HG03108 (cell line): ENCODE measurements around the gene SLC19A2.
A peak's percentile ranks its signal among the peaks of the same experiment; 100 is the strongest.
"Not testable (repeated sequence)": the region's sequence is repeated elsewhere in the genome, so short reads cannot be mapped to it uniquely, and the experiment has no call there.

ENCODE experiments used
- ATAC-seq: cut with Tn5 transposase; IDR thresholded peaks from one replicate; pipeline ENCODE4 v1.9.1; 2021; ENCODE audit warnings: moderate library complexity; ENCODE audit not compliant: unreplicated experiment

SLC19A2 gene

DNA sequence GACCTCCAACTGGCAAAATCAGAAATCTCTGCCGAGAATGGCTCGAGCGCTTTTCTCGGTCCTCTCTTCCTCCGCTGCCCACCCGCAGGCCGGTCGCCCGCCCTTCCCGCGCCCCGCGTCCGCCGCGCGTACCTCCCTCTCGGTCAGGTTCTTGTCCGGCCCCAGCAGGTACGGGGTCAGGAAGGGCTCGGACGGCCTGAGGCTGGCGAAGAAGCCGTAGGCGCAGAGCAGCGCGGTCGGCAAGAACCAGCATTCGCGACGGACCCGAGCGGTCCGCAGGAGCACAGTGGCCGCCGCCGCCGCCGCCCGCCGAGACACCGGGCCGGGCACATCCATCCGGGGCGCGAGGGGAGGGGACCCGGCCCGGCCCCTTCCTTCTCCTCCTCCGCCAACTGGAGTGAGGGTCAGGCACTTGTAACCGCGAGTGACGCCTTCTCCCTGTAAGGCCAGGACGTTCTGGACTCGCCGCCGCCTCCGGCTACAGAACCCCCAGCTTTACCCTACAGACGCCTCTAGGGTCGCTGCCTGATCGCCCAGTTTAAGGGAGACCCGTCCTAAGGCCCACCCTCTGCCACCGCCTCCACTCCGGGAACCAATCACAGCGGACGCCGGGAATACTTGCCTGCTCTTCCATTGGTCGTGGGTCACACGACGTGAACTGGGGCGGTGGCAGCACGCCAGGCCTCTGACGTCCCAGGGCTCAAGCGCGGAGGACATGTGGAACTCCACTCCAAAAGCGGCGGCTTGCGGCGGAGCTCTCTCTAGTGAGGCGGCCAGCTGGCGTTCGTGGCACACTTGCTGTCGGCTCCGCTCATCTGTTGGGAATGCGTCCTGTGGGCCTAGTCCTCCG, at the start of gene SLC19A2:
TSS of gene SLC19A2 (minus strand) at position 514 of the 850 bp plus-strand sequence. CDS start at position 336, 178 bp downstream.
- ATAC-seq: peak; percentile 98

GRCh38 chr1:169534653-169535052, 48.9 kb upstream of the SLC19A2 start:
- no peak for ATAC-seq

DNA sequence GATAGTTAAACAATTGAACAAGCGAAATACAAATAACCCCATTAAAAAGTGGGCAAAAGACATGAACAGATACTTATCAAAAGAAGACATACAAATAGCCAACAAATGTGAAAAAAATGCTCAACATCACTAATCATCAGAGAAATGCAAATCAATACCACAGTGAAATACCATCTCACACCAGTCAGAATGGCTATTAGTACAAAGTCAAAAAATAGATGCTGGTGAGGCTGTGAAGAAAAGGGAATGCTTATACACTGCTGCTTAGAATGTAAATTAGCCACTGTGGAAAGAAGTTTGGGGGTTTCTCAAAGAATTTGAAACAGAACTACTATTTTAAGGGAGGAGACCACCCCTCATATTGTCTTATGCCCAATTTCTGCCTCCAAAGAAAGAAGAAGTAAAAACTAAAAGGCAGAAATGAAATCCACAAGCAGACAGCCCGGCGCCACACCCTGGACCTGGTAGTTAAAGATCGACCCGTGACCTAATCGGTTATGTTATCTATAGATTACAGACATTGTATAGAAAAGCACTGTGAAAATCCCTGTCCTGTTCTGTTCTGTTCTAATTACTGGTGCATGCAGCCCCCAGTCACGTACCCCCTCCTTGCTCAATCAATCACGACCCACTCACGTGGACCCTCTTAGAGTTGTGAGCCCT, 47.9 kb upstream of the SLC19A2 start:
- ATAC-seq: not testable (repeated sequence)

GRCh38 chr1:169530448-169530847, 44.7 kb upstream of the SLC19A2 start:
- ATAC-seq: no peak

DNA sequence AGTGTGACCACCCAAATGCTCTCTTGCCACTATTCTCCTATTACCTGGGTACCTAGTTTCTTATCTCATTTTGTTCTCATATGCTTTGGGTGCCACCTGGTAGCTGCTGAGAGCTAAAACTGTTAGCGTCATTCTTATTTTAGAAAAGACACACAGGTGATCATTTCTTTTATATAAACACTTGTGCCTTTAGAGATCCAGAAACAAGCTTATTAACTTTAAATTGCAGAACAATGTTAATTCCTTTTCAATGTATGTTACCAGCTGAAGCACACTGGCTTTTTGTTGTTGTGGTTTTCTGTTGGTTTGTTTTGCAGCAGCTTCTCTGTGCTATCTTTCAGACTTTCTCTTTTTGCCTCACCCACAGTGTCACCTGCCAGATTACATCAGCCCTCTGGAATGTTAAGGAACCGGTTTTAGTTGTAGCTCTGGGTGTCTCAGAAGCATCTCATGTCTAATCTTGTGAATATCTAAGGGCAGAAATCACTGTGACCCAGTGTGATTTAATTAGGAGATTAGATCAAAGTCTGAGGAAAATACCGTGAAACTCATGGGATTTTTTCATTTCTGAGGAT, 43.4 kb upstream of the SLC19A2 start:
- no peak for ATAC-seq

DNA sequence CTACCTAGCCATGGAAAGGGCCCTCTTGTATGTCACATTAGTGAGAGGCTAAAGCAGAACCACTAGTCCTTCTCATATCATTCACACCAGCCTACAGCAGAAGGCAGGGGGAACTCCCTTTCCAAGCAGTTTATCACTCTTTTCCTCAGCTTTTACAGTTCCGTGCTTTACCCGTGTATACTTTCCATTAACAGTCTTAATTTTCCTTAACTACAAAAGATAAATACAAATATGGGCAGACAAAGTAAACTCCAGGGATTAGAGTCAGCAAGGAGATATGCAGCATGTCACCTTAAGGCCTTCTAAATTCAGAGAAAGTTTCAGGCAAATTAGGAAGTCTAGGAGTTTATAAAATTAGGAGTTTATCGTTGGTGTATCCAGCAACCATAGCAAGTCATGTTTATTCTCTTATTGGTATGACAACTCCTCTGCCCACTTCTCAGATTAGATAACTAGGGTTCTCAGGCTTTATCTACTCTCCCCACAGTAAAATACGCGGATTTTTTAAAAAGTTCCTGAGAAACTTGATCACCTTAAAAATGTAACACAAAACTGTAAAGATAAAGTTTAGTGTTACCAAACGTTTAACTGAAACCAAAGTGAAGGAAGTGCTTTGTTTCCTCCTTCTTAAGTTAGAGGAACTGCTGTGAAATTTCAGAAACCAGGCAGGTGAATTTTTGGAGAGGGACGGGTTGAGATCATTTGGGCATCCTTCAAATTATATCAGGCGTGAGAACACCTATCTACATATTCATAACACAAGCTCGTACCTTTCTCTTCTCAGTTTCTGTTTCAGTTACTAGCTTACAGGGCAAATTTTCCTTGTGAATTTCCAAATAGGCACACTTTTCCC, 42.7 kb upstream of the SLC19A2 start:
- ATAC-seq: no peak

DNA sequence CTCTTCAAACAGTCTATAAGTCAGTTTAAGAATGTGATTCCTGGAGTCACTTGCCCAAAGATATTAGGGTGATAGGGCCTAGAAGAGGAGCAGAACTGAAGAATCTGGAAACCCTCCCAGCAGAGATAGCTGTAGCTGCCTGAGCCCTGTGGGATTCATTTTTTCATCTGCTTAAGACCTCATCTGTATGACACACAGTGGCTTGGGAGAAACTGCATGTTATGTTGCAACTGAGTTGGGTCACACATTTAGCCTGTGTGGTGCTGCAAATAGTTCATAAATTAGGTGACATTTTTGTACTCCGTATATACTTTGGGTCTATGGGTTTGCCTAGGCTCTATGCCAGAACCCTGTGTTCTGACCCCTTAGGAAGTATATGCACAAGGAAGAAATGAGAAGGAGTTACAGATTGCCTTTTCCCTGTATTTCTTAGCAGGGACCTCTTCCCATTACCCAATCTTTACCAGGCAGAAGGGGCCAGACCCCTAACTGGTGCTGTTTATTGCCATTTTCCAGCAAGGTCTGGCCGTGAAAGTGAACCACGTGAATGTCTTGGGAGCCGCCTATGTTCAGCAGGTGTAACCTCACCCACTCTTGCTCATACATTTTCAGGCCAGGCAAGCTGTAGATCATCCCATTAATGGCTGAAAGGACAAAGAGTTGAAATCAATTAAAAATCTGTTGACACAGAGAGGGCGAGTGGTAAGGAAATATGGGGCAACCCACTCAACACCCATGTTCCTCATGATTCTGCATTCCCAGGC, 41.9 kb upstream of the SLC19A2 start:
- ATAC-seq: no peak

- ATAC-seq: no peak
These were observed 41.3 kb upstream of the SLC19A2 start for GRCh38 chr1:169527001-169527400.

DNA sequence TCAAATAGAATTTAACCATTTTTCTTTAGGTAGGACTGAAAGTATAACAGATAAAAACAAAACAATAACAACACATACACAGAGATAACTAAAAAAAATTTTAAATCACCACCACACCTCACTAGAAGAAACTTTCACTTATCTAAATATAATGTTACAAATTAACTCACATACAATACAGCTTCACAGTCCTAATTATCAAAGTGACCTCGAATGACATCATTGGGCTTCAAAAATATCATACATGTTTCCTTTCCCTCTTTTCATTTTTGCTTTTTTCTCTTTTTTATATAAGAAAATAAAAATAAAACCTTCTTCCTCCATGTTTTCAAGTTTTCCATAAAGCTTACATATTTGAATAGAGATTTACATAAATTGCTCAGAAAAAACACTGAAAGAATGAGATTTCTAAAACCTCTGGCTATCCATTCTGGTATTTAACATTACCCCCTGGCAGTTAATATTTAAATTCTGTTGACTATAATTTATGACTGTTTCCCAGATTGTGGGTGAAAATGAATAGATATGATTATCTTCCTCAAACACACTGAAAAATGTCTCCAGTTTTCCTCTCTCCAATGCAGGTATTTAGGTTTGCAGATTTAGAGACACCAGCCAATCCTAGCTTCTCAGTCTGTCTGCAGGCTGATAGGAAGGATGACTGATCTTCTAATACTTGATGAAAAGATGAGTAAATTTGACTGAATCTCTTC, 40.5 kb upstream of the SLC19A2 start:
- ATAC-seq: no peak

DNA sequence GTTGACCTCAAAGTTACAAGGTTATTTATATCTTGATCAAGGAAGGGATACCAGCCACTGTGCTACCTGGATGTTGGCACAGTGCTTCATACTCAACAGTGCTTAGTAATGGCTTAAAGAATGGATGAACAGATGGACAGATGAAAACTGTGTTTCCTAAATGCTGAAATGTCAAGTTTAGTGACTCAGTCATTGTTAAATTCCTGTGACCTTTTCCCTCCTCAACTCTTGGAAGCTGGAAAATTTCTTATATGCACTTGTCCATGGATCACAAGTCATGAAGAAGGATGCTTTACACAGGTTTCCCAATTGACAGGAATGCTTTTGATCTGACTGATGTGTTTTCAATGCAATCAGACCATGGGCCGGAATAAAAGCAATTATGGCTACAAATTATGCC, 39.6 kb upstream of the SLC19A2 start:
- ATAC-seq: no peak

DNA sequence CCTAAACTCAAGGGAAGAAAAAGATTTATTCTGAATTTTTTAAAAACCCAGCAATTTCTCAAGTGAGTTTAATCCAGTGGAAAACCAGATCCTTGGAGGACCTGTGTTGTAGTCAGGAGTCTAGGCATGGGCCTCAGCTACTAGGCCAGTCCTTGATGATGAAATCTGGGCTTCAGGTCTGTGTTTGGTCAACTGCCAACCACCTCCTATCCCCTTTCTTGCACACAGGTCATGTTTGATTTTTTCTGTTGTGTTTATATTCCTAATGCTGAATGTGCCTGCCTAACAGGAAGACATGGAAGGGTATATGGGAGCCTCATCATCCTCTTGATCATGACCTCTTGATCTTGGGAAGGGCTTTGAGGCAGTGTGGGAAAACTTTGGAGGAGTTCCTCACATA, 38.2 kb upstream of the SLC19A2 start:
- ATAC-seq: no peak

DNA sequence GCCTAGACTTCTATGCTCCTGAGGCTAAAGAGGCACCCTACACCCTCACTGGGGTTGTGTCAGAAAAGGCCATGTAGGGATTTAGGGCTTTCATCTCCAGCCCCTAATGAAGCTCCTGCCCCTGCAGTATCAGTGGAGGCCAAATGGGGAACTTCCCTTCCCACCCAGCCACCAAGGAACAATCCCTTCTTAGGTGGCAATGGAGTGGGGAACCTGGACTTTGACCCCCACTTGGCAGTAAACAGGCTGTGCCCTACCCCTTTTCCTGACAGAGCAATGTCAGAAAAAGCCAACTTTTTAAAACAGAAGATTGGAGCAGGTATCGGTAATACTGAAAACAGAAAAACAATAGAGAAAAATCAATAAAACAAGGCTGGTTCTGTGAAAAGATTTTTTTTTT, 35.5 kb upstream of the SLC19A2 start:
- no peak for ATAC-seq

DNA sequence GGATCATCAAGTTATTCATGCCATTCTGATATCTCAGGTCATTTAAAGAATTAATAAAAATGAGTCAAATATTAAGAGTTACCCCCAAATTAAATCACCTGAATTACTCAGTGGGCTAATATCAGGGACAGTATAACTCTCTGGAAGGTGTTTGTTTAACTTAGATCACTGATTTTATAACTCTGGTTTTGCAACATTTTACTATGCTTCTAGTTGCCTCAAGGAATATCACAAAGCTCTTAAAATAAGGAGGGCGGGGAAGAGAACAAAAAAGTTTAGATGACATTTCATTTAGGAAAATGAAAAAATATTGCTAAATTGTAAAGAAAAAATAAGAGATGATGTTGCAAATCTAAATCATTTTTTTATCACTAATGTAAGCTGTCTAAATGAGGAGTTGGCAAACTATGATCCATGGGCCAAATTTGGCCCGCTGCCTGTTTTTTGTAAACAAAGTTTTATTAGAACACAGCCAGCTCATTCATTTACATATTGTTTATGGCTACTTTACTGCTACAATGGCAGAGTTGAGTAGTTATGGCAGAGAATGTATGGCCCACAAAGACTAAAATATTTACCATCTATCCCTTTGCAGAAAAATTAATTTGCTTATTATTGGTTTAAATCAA, 31.9 kb upstream of the SLC19A2 start:
- ATAC-seq: no peak

DNA sequence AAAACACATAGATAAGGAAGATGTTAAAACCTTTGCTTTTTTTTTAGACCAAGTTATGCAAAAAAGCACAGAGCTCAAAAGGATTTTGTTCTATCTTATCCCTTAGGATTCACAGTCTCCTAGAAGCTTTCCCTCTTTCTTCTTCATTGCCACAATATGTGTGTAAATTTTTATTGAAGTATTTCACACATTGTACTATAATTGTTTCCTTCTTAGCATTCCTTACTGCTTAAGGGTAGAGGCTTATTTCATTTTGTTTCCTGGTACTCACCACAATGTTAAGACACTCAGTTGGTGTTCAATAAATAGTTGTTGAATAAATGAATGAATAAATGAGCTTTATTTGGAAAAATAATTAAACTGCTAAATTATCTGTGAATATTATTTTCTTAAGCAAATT, 29.9 kb upstream of the SLC19A2 start:
- ATAC-seq: no peak

- no peak for ATAC-seq
These were observed 29.0 kb upstream of the SLC19A2 start for GRCh38 chr1:169514566-169515270.

DNA sequence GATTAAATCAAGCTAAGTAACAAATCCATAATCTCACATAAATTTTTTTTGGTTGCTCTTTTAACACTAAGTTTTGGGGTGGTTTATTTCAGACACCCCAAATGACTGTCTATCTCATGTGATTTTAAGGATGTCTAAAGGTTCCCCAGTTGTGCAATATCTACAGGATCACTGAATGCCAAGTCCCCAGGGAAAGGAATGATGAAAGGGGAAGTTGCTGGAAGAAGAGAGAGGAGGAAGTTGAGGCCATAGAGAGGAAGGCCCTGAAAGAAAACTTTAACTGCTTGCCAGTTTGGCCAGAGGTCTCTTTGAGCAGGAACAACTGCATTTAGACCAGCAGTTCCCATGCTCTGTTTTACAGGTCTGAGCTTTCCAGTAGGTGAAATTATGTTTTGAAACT, 27.5 kb upstream of the SLC19A2 start:
- no peak for ATAC-seq

- no peak for ATAC-seq
These were observed 25.7 kb upstream of the SLC19A2 start for GRCh38 chr1:169511316-169512005.

DNA sequence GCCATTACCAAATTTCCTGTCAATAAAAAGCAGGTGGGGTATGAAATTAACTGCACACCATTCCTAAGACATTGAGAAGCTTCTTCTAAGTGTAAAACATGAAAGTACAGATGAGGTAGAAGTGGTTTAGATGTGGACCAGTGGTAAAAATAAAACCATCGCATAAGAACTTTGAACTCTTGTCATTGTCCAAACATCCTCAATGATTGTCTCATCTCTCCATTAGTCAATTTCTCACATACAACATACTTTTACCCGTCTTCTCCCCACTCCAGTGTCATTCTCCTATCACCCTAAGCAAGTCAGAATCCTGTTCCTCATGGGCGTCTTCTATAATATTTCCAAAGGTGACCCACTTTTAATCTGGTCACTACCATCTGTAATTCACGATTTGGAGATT, 24.3 kb upstream of the SLC19A2 start:
- no peak for ATAC-seq
